GM18499 (cell line): ENCODE data around the gene NRG3.

ENCODE experiments used
- ATAC-seq: cut with Tn5 transposase; IDR thresholded peaks from one replicate; pipeline ENCODE4 v1.9.1; 2021; ENCODE audit warnings: moderate number of reproducible peaks; ENCODE audit not compliant: insufficient read depth, unreplicated experiment

Gene NRG3

GRCh38 chr10:82736305-82736704 lies 861.3 kb downstream of the NRG3 start:
- ATAC-seq: no peak

GRCh38 chr10:82737549-82737948 lies 862.6 kb downstream of the NRG3 start:
- ATAC-seq: no peak

- ATAC-seq: no peak
Observed at GRCh38 chr10:82738592-82738991, 863.6 kb downstream of the NRG3 start.

- no peak for ATAC-seq
Observed at GRCh38 chr10:82742478-82742877, 867.5 kb downstream of the NRG3 start.

- no peak for ATAC-seq
Observed at GRCh38 chr10:82742898-82743297, 867.9 kb downstream of the NRG3 start.

GRCh38 chr10:82750538-82750937 lies 875.5 kb downstream of the NRG3 start:
- no peak for ATAC-seq

GRCh38 chr10:82757397-82757796 lies 882.4 kb downstream of the NRG3 start:
- no peak for ATAC-seq

GRCh38 chr10:82757901-82758300 lies 882.9 kb downstream of the NRG3 start:
- no peak for ATAC-seq

GRCh38 chr10:82759050-82759449 lies 884.1 kb downstream of the NRG3 start:
- no peak for ATAC-seq

- ATAC-seq: no peak
Observed at GRCh38 chr10:82762641-82763040, 887.6 kb downstream of the NRG3 start.

- ATAC-seq: no peak
Observed at GRCh38 chr10:82768040-82768439, 893.0 kb downstream of the NRG3 start.

- ATAC-seq: no peak
Observed at GRCh38 chr10:82778908-82779307, 903.9 kb downstream of the NRG3 start.

- ATAC-seq: no peak
Observed at GRCh38 chr10:82796510-82796909, 921.5 kb downstream of the NRG3 start.

- ATAC-seq: no peak
Observed at GRCh38 chr10:82801289-82801688, 926.3 kb downstream of the NRG3 start.

- no peak for ATAC-seq
Observed at GRCh38 chr10:82811621-82812020, 936.6 kb downstream of the NRG3 start.

GRCh38 chr10:82813856-82814255 lies 938.9 kb downstream of the NRG3 start:
- no peak for ATAC-seq

GRCh38 chr10:82814635-82815034 lies 939.6 kb downstream of the NRG3 start:
- no peak for ATAC-seq

GRCh38 chr10:82815680-82816079 lies 940.7 kb downstream of the NRG3 start:
- no peak for ATAC-seq

- no peak for ATAC-seq
Observed at GRCh38 chr10:82817676-82818422, 942.9 kb downstream of the NRG3 start.

- ATAC-seq: no peak
Observed at GRCh38 chr10:82821043-82821442, 946.0 kb downstream of the NRG3 start.

- no peak for ATAC-seq
Observed at GRCh38 chr10:82826132-82826531, 951.1 kb downstream of the NRG3 start.

- ATAC-seq: no peak
Observed at GRCh38 chr10:82827901-82828300, 952.9 kb downstream of the NRG3 start.
